ENCODE data around the gene XYLT1. TPM values are rescaled to one million over a fixed set of nuclear protein-coding genes. Genes with fewer than 3 reads are reported as not detected.

The XYLT1 gene
- total RNA-seq, 3 donors from 2014 or later (not counting 1 experiment from before 2014, with no cell fraction given): 40.9 to 55.5 (median 43.8) TPM

DNA sequence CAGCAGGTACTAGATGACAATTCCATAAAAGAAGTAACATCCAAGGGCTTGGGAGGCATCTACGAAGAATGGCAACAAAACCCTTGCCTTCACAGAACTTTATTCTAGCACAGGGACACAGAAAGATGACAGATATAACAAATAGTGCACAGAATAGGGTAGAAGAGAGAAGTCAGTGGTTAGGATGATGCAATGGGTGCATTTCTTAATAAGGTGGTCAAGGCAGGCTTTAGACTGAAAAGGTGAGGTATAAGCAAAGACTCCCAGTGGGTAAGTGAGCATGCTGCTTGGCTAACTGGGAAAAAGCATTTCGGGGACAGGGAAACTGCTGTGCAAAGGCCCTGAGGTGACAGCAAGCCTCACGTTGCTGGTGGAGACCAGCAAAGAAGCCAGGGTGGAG lies 175.9 kb downstream of the XYLT1 start:
- Mint-ChIP-seq H3K4me3 (no peak overlapping the region), H3K27me3 (ENCODE audit: low read depth in 2 of 2) (no peaks in the 10 kb centered on the region), H3K4me1 (peaks cover 41 to 44% of the 10 kb centered on the region in 2 donors), H3K9me3 (no peaks in the 10 kb centered on the region), H3K27ac (peak overlapping the region in 1 of 2 donors; percentile 12), H3K36me3 (no peaks in the 10 kb centered on the region)
- H3K27me3 ChIP-seq (ENCODE audit: control insufficient read depth, insufficient read depth, low read length): no peaks in the 10 kb centered on the region
- no peak overlapping the region for H3K27ac ChIP-seq (ENCODE audit: low read length)
- TF ChIP-seq, protein P1, sequence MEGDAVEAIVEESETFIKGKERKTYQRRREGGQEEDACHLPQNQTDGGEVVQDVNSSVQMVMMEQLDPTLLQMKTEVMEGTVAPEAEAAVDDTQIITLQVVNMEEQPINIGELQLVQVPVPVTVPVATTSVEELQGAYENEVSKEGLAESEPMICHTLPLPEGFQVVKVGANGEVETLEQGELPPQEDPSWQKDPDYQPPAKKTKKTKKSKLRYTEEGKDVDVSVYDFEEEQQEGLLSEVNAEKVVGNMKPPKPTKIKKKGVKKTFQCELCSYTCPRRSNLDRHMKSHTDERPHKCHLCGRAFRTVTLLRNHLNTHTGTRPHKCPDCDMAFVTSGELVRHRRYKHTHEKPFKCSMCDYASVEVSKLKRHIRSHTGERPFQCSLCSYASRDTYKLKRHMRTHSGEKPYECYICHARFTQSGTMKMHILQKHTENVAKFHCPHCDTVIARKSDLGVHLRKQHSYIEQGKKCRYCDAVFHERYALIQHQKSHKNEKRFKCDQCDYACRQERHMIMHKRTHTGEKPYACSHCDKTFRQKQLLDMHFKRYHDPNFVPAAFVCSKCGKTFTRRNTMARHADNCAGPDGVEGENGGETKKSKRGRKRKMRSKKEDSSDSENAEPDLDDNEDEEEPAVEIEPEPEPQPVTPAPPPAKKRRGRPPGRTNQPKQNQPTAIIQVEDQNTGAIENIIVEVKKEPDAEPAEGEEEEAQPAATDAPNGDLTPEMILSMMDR (IDR thresholded peaks at IDR 0.05): no peak
- peak in 1 of 3 donors; percentile 61 for ATAC-seq
- no peak overlapping the region for H3K4me3 ChIP-seq (ENCODE audit: low read length)
- H3K36me3 ChIP-seq (ENCODE audit: control insufficient read depth, insufficient read depth, low read length): no peaks in the 10 kb centered on the region
- WGBS (ENCODE audit: insufficient coverage): 92% methylated on average over 3 of the region's 3 CpGs
- intact Hi-C loops (cut with micrococcal nuclease): no loop called here
- peaks cover 10% of the 10 kb centered on the region for H3K4me1 ChIP-seq (ENCODE audit: control insufficient read depth, insufficient read depth, low read length)
- no peaks in the 10 kb centered on the region for H3K9me3 ChIP-seq (ENCODE audit: control insufficient read depth, insufficient read depth, low read length)
- DNase-seq: no peak

- TF ChIP-seq, protein P1 (IDR thresholded peaks at IDR 0.05): no peak
- H3K9me3 Mint-ChIP-seq: no peaks in the 10 kb centered on the region
- no peaks in the 10 kb centered on the region for H3K27me3 Mint-ChIP-seq (ENCODE audit: low read depth in 2 of 2)
- peaks cover 10% of the 10 kb centered on the region for H3K4me1 ChIP-seq (ENCODE audit: control insufficient read depth, insufficient read depth, low read length)
- no peaks in the 10 kb centered on the region for H3K36me3 ChIP-seq (ENCODE audit: control insufficient read depth, insufficient read depth, low read length)
- ATAC-seq (no peak), DNase-seq (no peak)
- no peaks in the 10 kb centered on the region for H3K27me3 ChIP-seq (ENCODE audit: control insufficient read depth, insufficient read depth, low read length)
- intact Hi-C loops (cut with micrococcal nuclease): no loop called here
- H3K27ac Mint-ChIP-seq: peak overlapping the region in 1 of 2 donors; percentile 38
- no peaks in the 10 kb centered on the region for H3K36me3 Mint-ChIP-seq
- 83% methylated on average over 9 of the region's 9 CpGs for WGBS (ENCODE audit: insufficient coverage)
- H3K4me1 Mint-ChIP-seq: peaks cover 33 to 41% of the 10 kb centered on the region in 2 donors
- H3K4me3 ChIP-seq (ENCODE audit: low read length): no peak overlapping the region
- H3K27ac ChIP-seq (ENCODE audit: low read length): no peak overlapping the region
- H3K9me3 ChIP-seq (ENCODE audit: control insufficient read depth, insufficient read depth, low read length): no peaks in the 10 kb centered on the region
- H3K4me3 Mint-ChIP-seq: no peak overlapping the region
Measured at GRCh38 chr16:17293813-17294558, 176.8 kb downstream of the XYLT1 start.

GRCh38 chr16:17291289-17291688 lies 179.5 kb downstream of the XYLT1 start:
- 96% methylated on average over 2 of the region's 2 CpGs for whole genome bisulfite sequencing (ENCODE audit: insufficient coverage)
- intact Hi-C loops (cut with micrococcal nuclease): no loop called here
- DNase-seq (no peak), ATAC-seq (no peak)
- Mint-ChIP-seq H3K9me3 (no peaks in the 10 kb centered on the region), H3K4me1 (peaks cover 40 to 41% of the 10 kb centered on the region in 2 donors), H3K36me3 (no peaks in the 10 kb centered on the region), H3K27me3 (ENCODE audit: low read depth in 2 of 2) (no peaks in the 10 kb centered on the region), H3K27ac (no peak overlapping the region), H3K4me3 (no peak overlapping the region)
- no peak overlapping the region for H3K4me3 ChIP-seq (ENCODE audit: low read length)
- no peaks in the 10 kb centered on the region for H3K27me3 ChIP-seq (ENCODE audit: control insufficient read depth, insufficient read depth, low read length)
- no peaks in the 10 kb centered on the region for H3K9me3 ChIP-seq (ENCODE audit: control insufficient read depth, insufficient read depth, low read length)
- H3K4me1 ChIP-seq (ENCODE audit: control insufficient read depth, insufficient read depth, low read length): peaks cover 10% of the 10 kb centered on the region
- no peak overlapping the region for H3K27ac ChIP-seq (ENCODE audit: low read length)
- H3K36me3 ChIP-seq (ENCODE audit: control insufficient read depth, insufficient read depth, low read length): no peaks in the 10 kb centered on the region
- TF ChIP-seq, protein P1 (IDR thresholded peaks at IDR 0.05): no peak

All from natural killer cell (primary cell).